GM12878 (cell line): ENCODE measurements around the gene ADAM19.

Source experiments
- ATF7 ChIP-seq: fragments of 450-650 bp; IDR thresholded peaks from 2 replicates; pipeline ENCODE4 v1.6.1; 2016; ENCODE audit warnings: low read depth, mild to moderate bottlenecking
- CTCF ChIP-seq, 3 experiments: IDR thresholded peaks in 2 of 3; conservative IDR thresholded peaks in 1 of 3; 2 replicates each; pipeline ENCODE4 v1.5.1; 2011; ENCODE audit warnings: low read depth in 3 of 3, low read length in 3 of 3, mild to moderate bottlenecking in 3 of 3, control low read depth in 2 of 3, moderate library complexity in 2 of 3, inconsistent platforms in 1 of 3, mixed read lengths in 1 of 3; ENCODE audit not compliant: control insufficient read depth in 2 of 3, insufficient read depth in 1 of 3; ENCODE audit errors: extremely low read depth in 1 of 3
- ELK1 ChIP-seq: IDR thresholded peaks from 2 replicates; pipeline ENCODE4 v1.6.1; 2012; ENCODE audit warnings: low read depth, low read length, improper control_type of control experiment
- HDAC6 ChIP-seq: fragments of 200-600 bp; sonication (generic); IDR thresholded peaks from one replicate; pipeline ENCODE4 v1.8.0; 2017; ENCODE audit warnings: antibody characterized with exemption; ENCODE audit not compliant: unreplicated experiment
- HDGF ChIP-seq: fragments of 450-650 bp; IDR thresholded peaks from 2 replicates; pipeline ENCODE4 v1.6.1; 2016; ENCODE audit warnings: antibody characterized with exemption
- JUNB ChIP-seq: IDR thresholded peaks from 2 replicates; pipeline ENCODE4 v1.6.1; 2016; ENCODE audit warnings: antibody characterized with exemption, mild to moderate bottlenecking
- SIN3A ChIP-seq: IDR thresholded peaks from 2 replicates; pipeline ENCODE4 v1.6.1; 2012; ENCODE audit warnings: low read depth, low read length, improper control_type of control experiment
- SREBF1 ChIP-seq: IDR thresholded peaks from 2 replicates; pipeline ENCODE4 v1.6.1; 2012; ENCODE audit warnings: mild to moderate bottlenecking, low read length
- USF2 ChIP-seq: IDR thresholded peaks from 2 replicates; pipeline ENCODE4 v1.6.1; 2011; ENCODE audit warnings: low read depth, low read length, improper control_type of control experiment, borderline replicate concordance
- ZZZ3 ChIP-seq: IDR thresholded peaks from 2 replicates; pipeline ENCODE4 v1.6.1; 2011; ENCODE audit warnings: low read depth; ENCODE audit not compliant: control insufficient read depth, insufficient read length

- TF ChIP-seq SIN3A (no peak), SREBF1 (no peak), USF2 (no peak), CTCF (IDR thresholded peaks at IDR 0.05 in 2 of 3, conservative IDR thresholded peaks at IDR 0.05 in 1 of 3; ENCODE audit: control insufficient read depth in 2 of 3, extremely low read depth in 1 of 3, insufficient read depth in 1 of 3, low read depth in 3 of 3, low read length in 3 of 3) (no peak), ATF7 (no peak), JUNB (no peak), HDAC6 (no peak), ZZZ3 (no peak), ELK1 (no peak), HDGF (no peak)
These were observed 114.4 kb downstream of the ADAM19 start for GRCh38 chr5:157460921-157461792.
